Suprapubic skin (tissue), 4 donors: ENCODE measurements around the gene UGT1A4.

Experiments used
- EP300 ChIP-seq: sonication (generic); formaldehyde crosslinking; IDR thresholded peaks from one replicate; pipeline ENCODE4 v1.6.1; 2017; ENCODE audit warnings: antibody characterized with exemption
- POLR2A ChIP-seq, 2 donors: fragments of 450-650 bp; IDR thresholded peaks; one replicate each; pipeline ENCODE4 v1.6.1; 2017; ENCODE audit warnings: antibody characterized with exemption in 2 of 2, mild to moderate bottlenecking in 2 of 2, moderate library complexity in 2 of 2
- POLR2AphosphoS5 ChIP-seq, 3 donors: sonication (generic); formaldehyde crosslinking; IDR thresholded peaks; one replicate each; pipeline ENCODE4 v1.6.1; 2017; ENCODE audit warnings: antibody characterized with exemption in 3 of 3
- TF ChIP-seq, protein P1 (sequence below), 2 donors: fragments of 200-600 bp in 1 of 2; fragments of 450-650 bp in 1 of 2; sonication (generic) in 1 of 2; IDR thresholded peaks; one replicate each; pipeline ENCODE4 v1.5.1; 2016 to 2019; ENCODE audit warnings: antibody characterized with exemption in 2 of 2, mild to moderate bottlenecking in 1 of 2, moderate library complexity in 1 of 2

DNA sequence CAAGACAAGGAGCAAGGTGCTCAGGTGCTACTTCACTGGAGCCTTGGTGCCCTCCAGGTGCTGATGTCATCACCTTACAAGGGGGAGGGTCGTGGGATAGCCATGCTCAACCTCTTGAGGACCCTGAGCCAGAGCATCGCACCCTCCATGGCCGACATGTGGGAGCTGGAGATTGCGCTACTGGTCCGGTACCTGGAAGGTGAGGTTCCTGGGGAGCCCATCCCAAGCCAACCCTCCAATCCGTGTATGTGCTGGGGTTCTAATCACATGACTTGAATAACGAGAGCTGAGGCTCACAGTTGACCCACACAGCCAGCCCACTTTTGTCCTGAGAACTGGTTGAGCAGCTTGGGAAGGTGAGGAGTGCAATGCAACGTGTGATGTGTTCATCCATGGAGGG, 85.5 kb downstream of the UGT1A4 start:
- TF ChIP-seq, protein P1, sequence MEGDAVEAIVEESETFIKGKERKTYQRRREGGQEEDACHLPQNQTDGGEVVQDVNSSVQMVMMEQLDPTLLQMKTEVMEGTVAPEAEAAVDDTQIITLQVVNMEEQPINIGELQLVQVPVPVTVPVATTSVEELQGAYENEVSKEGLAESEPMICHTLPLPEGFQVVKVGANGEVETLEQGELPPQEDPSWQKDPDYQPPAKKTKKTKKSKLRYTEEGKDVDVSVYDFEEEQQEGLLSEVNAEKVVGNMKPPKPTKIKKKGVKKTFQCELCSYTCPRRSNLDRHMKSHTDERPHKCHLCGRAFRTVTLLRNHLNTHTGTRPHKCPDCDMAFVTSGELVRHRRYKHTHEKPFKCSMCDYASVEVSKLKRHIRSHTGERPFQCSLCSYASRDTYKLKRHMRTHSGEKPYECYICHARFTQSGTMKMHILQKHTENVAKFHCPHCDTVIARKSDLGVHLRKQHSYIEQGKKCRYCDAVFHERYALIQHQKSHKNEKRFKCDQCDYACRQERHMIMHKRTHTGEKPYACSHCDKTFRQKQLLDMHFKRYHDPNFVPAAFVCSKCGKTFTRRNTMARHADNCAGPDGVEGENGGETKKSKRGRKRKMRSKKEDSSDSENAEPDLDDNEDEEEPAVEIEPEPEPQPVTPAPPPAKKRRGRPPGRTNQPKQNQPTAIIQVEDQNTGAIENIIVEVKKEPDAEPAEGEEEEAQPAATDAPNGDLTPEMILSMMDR (IDR thresholded peaks at IDR 0.05), result no peak
- TF ChIP-seq POLR2AphosphoS5 (IDR thresholded peaks at IDR 0.05) (no peak), POLR2A (IDR thresholded peaks at IDR 0.05) (no peak), EP300 (no peak)
